Activated B cell treated with CpG ODN at 0.5 μM for 24 hours (primary cell): ENCODE measurements around the gene ENPP5. TPM values are rescaled to one million over a fixed set of nuclear protein-coding genes. Genes with fewer than 3 reads are reported as not detected.
"Not testable (repeated sequence)": the region's sequence is repeated elsewhere in the genome, so short reads cannot be mapped to it uniquely, and the experiment has no call there.

Experiments
- ATAC-seq: fragments of 200-7000 bp; cut with Tn5 transposase; one replicate; pipeline ENCODE4 v1.10.0; 2021; ENCODE audit warnings: low read depth, mild to moderate bottlenecking, moderate library complexity
- CTCF ChIA-PET: fragments of 350-600 bp; sonication (Branson Sonifier 250); formaldehyde crosslinking; loops from one replicate; lab custom pipeline; 2021; ENCODE audit warnings: antibody characterized with exemption; lab: Charles Lee
- POLR2A ChIA-PET: fragments of 350-600 bp; sonication (Branson Sonifier 250); formaldehyde crosslinking; loops from one replicate; lab custom pipeline; 2021; ENCODE audit warnings: antibody characterized with exemption; lab: Charles Lee
- DNase-seq: peaks from one replicate; pipeline ENCODE4 v3.0.0; 2022
- H3K27ac Mint-ChIP-seq: one replicate; pipeline ENCODE4 v1.8.0; 2020; ENCODE audit warnings: mixed read lengths
- H3K27me3 Mint-ChIP-seq: one replicate; pipeline ENCODE4 v1.8.0; 2021; ENCODE audit warnings: mixed read lengths
- H3K36me3 Mint-ChIP-seq: one replicate; pipeline ENCODE4 v1.8.0; 2021; ENCODE audit warnings: low read depth, mixed read lengths
- H3K4me1 Mint-ChIP-seq: one replicate; pipeline ENCODE4 v1.8.0; 2021; ENCODE audit warnings: mixed read lengths
- H3K4me3 Mint-ChIP-seq: one replicate; pipeline ENCODE4 v1.8.0; 2020; ENCODE audit warnings: mild to moderate bottlenecking, mixed read lengths
- H3K9me3 Mint-ChIP-seq: one replicate; pipeline ENCODE4 v1.8.0; 2020; ENCODE audit warnings: mixed read lengths
- CTCF ChIP-seq: fragments of 200-600 bp; IDR thresholded peaks from one replicate; pipeline ENCODE4 v1.8.0; 2022; ENCODE audit warnings: antibody characterized with exemption, mild to moderate bottlenecking
- intact Hi-C: fragments of 100-400 bp; cut with micrococcal nuclease; formaldehyde crosslinking; loops from one replicate; pipeline ENCODE4 v1.15.1; 2024
- total RNA-seq: library from RNA; stranded (reverse); gene quantifications from 2 replicates; pipeline ENCODE4 v1.2.3, GENCODE V29; 2022

ENPP5 gene
- total RNA-seq, 1 donor from 2014 or later: 0.71 TPM

GRCh38 chr6:46137387-46137786 is 33.4 kb downstream of the ENPP5 start:
- Mint-ChIP-seq H3K36me3 (peaks cover 19% of the 10 kb centered on the region), H3K9me3 (no peaks in the 10 kb centered on the region), H3K4me1 (peaks cover 37% of the 10 kb centered on the region), H3K4me3 (no peak overlapping the region), H3K27me3 (no peaks in the 10 kb centered on the region), H3K27ac (no peak overlapping the region)
- POLR2A ChIA-PET: no interaction called here
- ATAC-seq: no peak
- TF ChIP-seq CTCF: no peak
- CTCF ChIA-PET: no interaction called here
- no peak for DNase-seq
- intact Hi-C loops: no loop called here

GRCh38 chr6:46136831-46137230 is 33.9 kb downstream of the ENPP5 start:
- intact Hi-C loops: no loop called here

DNA sequence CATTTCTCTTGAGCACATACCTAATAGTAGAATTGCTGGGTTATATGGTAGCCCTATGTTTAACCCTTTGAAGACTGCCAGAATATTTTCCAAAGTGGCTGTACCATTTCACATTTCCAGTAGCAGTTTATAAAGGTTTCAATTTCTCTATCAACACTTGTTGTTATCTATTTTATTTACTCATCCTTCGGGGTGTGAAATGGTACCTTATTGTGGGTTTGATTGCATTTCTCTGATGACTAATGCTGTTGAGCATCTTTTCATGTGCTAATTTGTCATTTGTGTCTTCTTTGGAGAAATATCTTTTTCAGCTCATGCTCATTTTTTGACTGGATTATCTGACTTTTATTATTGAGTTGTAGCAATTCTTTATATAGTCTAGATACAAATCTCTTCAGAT is 35.6 kb downstream of the ENPP5 start:
- Mint-ChIP-seq H3K4me1 (peaks cover 45% of the 10 kb centered on the region), H3K9me3 (no peaks in the 10 kb centered on the region), H3K36me3 (peaks cover 9% of the 10 kb centered on the region), H3K27ac (no peak overlapping the region), H3K4me3 (no peak overlapping the region), H3K27me3 (no peaks in the 10 kb centered on the region)
- ChIA-PET CTCF (no interaction called here), POLR2A (no interaction called here)
- TF ChIP-seq CTCF: no peak
- DNase-seq (no peak), ATAC-seq (no peak)
- intact Hi-C loops: no loop called here

More at GRCh38 chr6:46136831-46137230, 33.9 kb downstream of the ENPP5 start:
- ChIA-PET POLR2A (no interaction called here), CTCF (no interaction called here)
- ATAC-seq (no peak), DNase-seq (no peak)
- H3K27me3 Mint-ChIP-seq: no peaks in the 10 kb centered on the region
- H3K4me3 Mint-ChIP-seq: no peak overlapping the region
- TF ChIP-seq CTCF: no peak
- H3K4me1 Mint-ChIP-seq: peaks cover 39% of the 10 kb centered on the region
- no peaks in the 10 kb centered on the region for H3K9me3 Mint-ChIP-seq
- peaks cover 18% of the 10 kb centered on the region for H3K36me3 Mint-ChIP-seq
- H3K27ac Mint-ChIP-seq: no peak overlapping the region

GRCh38 chr6:46134216-46134615 is 36.6 kb downstream of the ENPP5 start:
- Mint-ChIP-seq H3K4me1 (peaks cover 53% of the 10 kb centered on the region), H3K4me3 (no peak overlapping the region), H3K9me3 (no peaks in the 10 kb centered on the region), H3K27me3 (no peaks in the 10 kb centered on the region), H3K27ac (no peak overlapping the region), H3K36me3 (peaks cover 11% of the 10 kb centered on the region)
- no peak for TF ChIP-seq CTCF
- ATAC-seq (no peak), DNase-seq (no peak)
- POLR2A ChIA-PET: no interaction called here
- CTCF ChIA-PET: no interaction called here
- intact Hi-C loops: no loop called here

DNA sequence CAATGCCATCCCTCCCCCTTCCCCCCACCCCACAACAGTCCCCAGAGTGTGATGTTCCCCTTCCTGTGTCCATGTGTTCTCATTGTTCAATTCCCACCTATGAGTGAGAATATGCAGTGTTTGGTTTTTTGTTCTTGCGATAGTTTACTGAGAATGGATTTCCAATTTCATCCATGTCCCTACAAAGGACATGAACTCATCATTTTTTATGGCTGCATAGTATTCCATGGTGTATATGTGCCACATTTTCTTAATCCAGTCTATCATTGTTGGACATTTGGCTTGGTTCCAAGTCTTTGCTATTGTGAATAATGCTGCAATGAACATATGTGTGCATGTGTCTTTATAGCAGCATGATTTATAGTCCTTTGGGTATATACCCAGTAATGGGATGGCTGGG is 39.5 kb downstream of the ENPP5 start:
- H3K4me3 Mint-ChIP-seq, DNase-seq, H3K27me3 Mint-ChIP-seq, ATAC-seq, CTCF ChIA-PET, H3K9me3 Mint-ChIP-seq, H3K27ac Mint-ChIP-seq: not testable (repeated sequence)
- H3K4me1 Mint-ChIP-seq: peaks cover 48% of the 10 kb centered on the region
- intact Hi-C loops: loop anchor here (2.0 kb wide), 1 partner anchor 1112 kb away; no protein-coding TSS in a partner anchor
- H3K36me3 Mint-ChIP-seq: peaks cover 12% of the 10 kb centered on the region
- POLR2A ChIA-PET: interaction anchor here (0.7 to 3.6 kb wide), 4 partner anchors 38 to 279 kb away, joined by 3 to 49 read pairs (median 3); no protein-coding TSS in a partner anchor

GRCh38 chr6:46130666-46131065 is 40.1 kb downstream of the ENPP5 start:
- ATAC-seq (no peak), DNase-seq (no peak)
- H3K4me1 Mint-ChIP-seq: peaks cover 48% of the 10 kb centered on the region
- H3K27me3 Mint-ChIP-seq: no peaks in the 10 kb centered on the region
- intact Hi-C loops: loop anchor here (1.0 to 2.0 kb wide), 4 partner anchors 8 to 1112 kb away; no protein-coding TSS in a partner anchor
- H3K9me3 Mint-ChIP-seq: no peaks in the 10 kb centered on the region
- peak overlapping the region; percentile 87 for H3K27ac Mint-ChIP-seq
- ChIA-PET POLR2A (interaction anchor here (0.5 to 3.6 kb wide), 7 partner anchors 14 to 753 kb away, joined by 3 to 49 read pairs (median 4); partner anchors contain the start of gene SUPT3H), CTCF (interaction anchor here (2.2 kb wide), 1 partner anchor 90 kb away, joined by 9 read pairs; no protein-coding TSS in a partner anchor)
- TF ChIP-seq CTCF: no peak
- H3K4me3 Mint-ChIP-seq: peak overlapping the region; percentile 95
- peaks cover 12% of the 10 kb centered on the region for H3K36me3 Mint-ChIP-seq
